ENCODE measurements around the gene ADAMTS19.
"Not testable (repeated sequence)": the region's sequence is repeated elsewhere in the genome, so short reads cannot be mapped to it uniquely, and the experiment has no call there.

ADAMTS19 gene

GRCh38 chr5:129474544-129474943 is 14.4 kb downstream of the ADAMTS19 start:
- no peak for FAIRE-seq

GRCh38 chr5:129476751-129477150 is 16.7 kb downstream of the ADAMTS19 start:
- no peak for FAIRE-seq

GRCh38 chr5:129477532-129477931 is 17.4 kb downstream of the ADAMTS19 start:
- FAIRE-seq, result no peak

- no peak for FAIRE-seq
Measured at GRCh38 chr5:129481161-129481560, 21.1 kb downstream of the ADAMTS19 start.

- FAIRE-seq, result no peak
Measured at GRCh38 chr5:129496421-129496820, 36.3 kb downstream of the ADAMTS19 start.

- no peak for FAIRE-seq
Measured at GRCh38 chr5:129496864-129497595, 36.9 kb downstream of the ADAMTS19 start.

GRCh38 chr5:129499208-129499852 is 39.2 kb downstream of the ADAMTS19 start:
- FAIRE-seq, result no peak

GRCh38 chr5:129500101-129500500 is 40.0 kb downstream of the ADAMTS19 start:
- no peak for FAIRE-seq

- no peak for FAIRE-seq
Measured at GRCh38 chr5:129506086-129506485, 46.0 kb downstream of the ADAMTS19 start.

GRCh38 chr5:129506950-129507349 is 46.9 kb downstream of the ADAMTS19 start:
- FAIRE-seq, result no peak

GRCh38 chr5:129507527-129507926 is 47.4 kb downstream of the ADAMTS19 start:
- no peak for FAIRE-seq

GRCh38 chr5:129508606-129509005 is 48.5 kb downstream of the ADAMTS19 start:
- FAIRE-seq, result no peak

- FAIRE-seq, result no peak
Measured at GRCh38 chr5:129509363-129509975, 49.4 kb downstream of the ADAMTS19 start.

- FAIRE-seq, result no peak
Measured at GRCh38 chr5:129511291-129511690, 51.2 kb downstream of the ADAMTS19 start.

- no peak for FAIRE-seq
Measured at GRCh38 chr5:129541051-129541450, 81.0 kb downstream of the ADAMTS19 start.

GRCh38 chr5:129541648-129542251 is 81.7 kb downstream of the ADAMTS19 start:
- peak; percentile 43 for FAIRE-seq

- FAIRE-seq, result no peak
Measured at GRCh38 chr5:129547137-129547536, 87.0 kb downstream of the ADAMTS19 start.

GRCh38 chr5:129554134-129554904 is 94.2 kb downstream of the ADAMTS19 start:
- no peak for FAIRE-seq

- FAIRE-seq, result no peak
Measured at GRCh38 chr5:129563585-129563984, 103.5 kb downstream of the ADAMTS19 start.

GRCh38 chr5:129569295-129569694 is 109.2 kb downstream of the ADAMTS19 start:
- no peak for FAIRE-seq

- FAIRE-seq, result no peak
Measured at GRCh38 chr5:129572060-129572459, 112.0 kb downstream of the ADAMTS19 start.

GRCh38 chr5:129584496-129584895 is 124.4 kb downstream of the ADAMTS19 start:
- FAIRE-seq, result not testable (repeated sequence)

Measured in A204.1 (cell line).